Thoracic aorta (tissue), 2 donors: Measurements from ENCODE around the gene LAMP1. TPM values are rescaled to one million over a fixed set of nuclear protein-coding genes. Genes with fewer than 3 reads are reported as not detected.

Experiments used
- ATAC-seq: fragments of 150-250 bp; one replicate; pipeline ENCODE4 v1.8.0; 2017; ENCODE audit warnings: low read depth; ENCODE audit not compliant: insufficient number of reproducible peaks, low FRiP score
- DNase-seq: peaks from one replicate; pipeline ENCODE4 v3.0.0-alpha.2; 2020; ENCODE audit warnings: low spot score
- H3K27ac ChIP-seq, 2 donors: fragments of 200-600 bp; sonication (generic); 1 replicate in 1 of 2; 2 replicates in 1 of 2; pipeline ENCODE4 v1.5.1; 2016; ENCODE audit warnings: mild to moderate bottlenecking in 2 of 2, moderate library complexity in 2 of 2
- H3K27me3 ChIP-seq: fragments of 200-600 bp; sonication (generic); replicated peaks from 2 replicates; pipeline ENCODE4 v1.6.0; 2016; ENCODE audit warnings: mild to moderate bottlenecking; ENCODE audit not compliant: insufficient read depth
- H3K36me3 ChIP-seq: fragments of 200-600 bp; sonication (generic); one replicate; pipeline ENCODE4 v1.5.1; 2016
- H3K4me1 ChIP-seq, 2 donors: fragments of 200-600 bp; sonication (generic); 1 replicate in 1 of 2; 2 replicates in 1 of 2; pipeline versions ENCODE4 v1.5.1 to v1.6.0; 2016; ENCODE audit warnings: low read depth in 2 of 2, mild to moderate bottlenecking in 1 of 2; ENCODE audit not compliant: control insufficient read depth in 1 of 2
- H3K4me3 ChIP-seq: fragments of 200-600 bp; sonication (generic); 2 replicates; pipeline ENCODE4 v1.5.1; 2016; ENCODE audit warnings: mild to moderate bottlenecking
- H3K9me3 ChIP-seq: fragments of 200-600 bp; sonication (generic); 2 replicates; pipeline ENCODE4 v1.5.1; 2016
- CTCF ChIP-seq: fragments of 200-600 bp; sonication (generic); IDR thresholded peaks from one replicate; pipeline ENCODE4 v1.5.1; 2019; ENCODE audit warnings: antibody characterized with exemption
- total RNA-seq, 2 donors: library from RNA; depleted of rRNA; stranded (reverse); fragments of >200 nt; gene quantifications; one replicate each; pipeline versions ENCODE4 v1.1.0 to v1.2.3, GENCODE V29; 2016

LAMP1 gene
- total RNA-seq, 2 donors from 2014 or later = 145 to 210 TPM

- no peaks in the 10 kb centered on the region for H3K36me3 ChIP-seq
- no peaks in the 10 kb centered on the region for H3K9me3 ChIP-seq
- no peak for ATAC-seq
- no peak overlapping the region for H3K27ac ChIP-seq
- H3K27me3 ChIP-seq = no peaks in the 10 kb centered on the region
- H3K4me1 ChIP-seq = peaks cover 3 to 5% of the 10 kb centered on the region in 2 donors
- DNase-seq = no peak
- H3K4me3 ChIP-seq = no peak overlapping the region
- no peak for TF ChIP-seq CTCF
Observed at GRCh38 chr13:113360446-113360845, 63.4 kb downstream of the LAMP1 start.

- no peak overlapping the region for H3K27ac ChIP-seq
- no peak for ATAC-seq
- H3K27me3 ChIP-seq = no peaks in the 10 kb centered on the region
- TF ChIP-seq CTCF = no peak
- peaks cover 3 to 5% of the 10 kb centered on the region in 2 donors for H3K4me1 ChIP-seq
- H3K36me3 ChIP-seq = no peaks in the 10 kb centered on the region
- no peak overlapping the region for H3K4me3 ChIP-seq
- DNase-seq = no peak
- H3K9me3 ChIP-seq = no peaks in the 10 kb centered on the region
Observed at GRCh38 chr13:113361406-113361805, 64.4 kb downstream of the LAMP1 start.

GRCh38 chr13:113364311-113364889 is 67.4 kb downstream of the LAMP1 start:
- TF ChIP-seq CTCF = no peak
- Histone ChIP-seq H3K27ac (peak overlapping the region in 1 of 2 donors; percentile 50), H3K4me3 (peak overlapping the region; percentile 61), H3K36me3 (no peaks in the 10 kb centered on the region), H3K27me3 (no peaks in the 10 kb centered on the region), H3K4me1 (peaks cover 3 to 5% of the 10 kb centered on the region in 2 donors), H3K9me3 (no peaks in the 10 kb centered on the region)
- DNase-seq (no peak), ATAC-seq (no peak)

GRCh38 chr13:113364901-113365582 is 68.0 kb downstream of the LAMP1 start:
- H3K4me3 ChIP-seq = peak overlapping the region; percentile 61
- peak overlapping the region in 1 of 2 donors; percentile 50 for H3K27ac ChIP-seq
- H3K27me3 ChIP-seq = no peaks in the 10 kb centered on the region
- no peaks in the 10 kb centered on the region for H3K9me3 ChIP-seq
- H3K4me1 ChIP-seq = peaks cover 3 to 5% of the 10 kb centered on the region in 2 donors
- DNase-seq (no peak), ATAC-seq (no peak)
- TF ChIP-seq CTCF = no peak
- no peaks in the 10 kb centered on the region for H3K36me3 ChIP-seq

- DNase-seq (no peak), ATAC-seq (no peak)
- Histone ChIP-seq H3K4me1 (peaks cover 3 to 5% of the 10 kb centered on the region in 2 donors), H3K9me3 (no peaks in the 10 kb centered on the region), H3K27ac (no peak overlapping the region), H3K4me3 (no peak overlapping the region), H3K27me3 (no peaks in the 10 kb centered on the region), H3K36me3 (no peaks in the 10 kb centered on the region)
- no peak for TF ChIP-seq CTCF
Observed at GRCh38 chr13:113365583-113365970, 68.5 kb downstream of the LAMP1 start.
